Heart left ventricle (tissue), 16 donors: ENCODE measurements around the gene GIMAP4. TPM values are rescaled to one million over a fixed set of nuclear protein-coding genes. Genes with fewer than 3 reads are reported as not detected.
"Not testable (repeated sequence)": the region's sequence is repeated elsewhere in the genome, so short reads cannot be mapped to it uniquely, and the experiment has no call there.

Experiments used
- ATAC-seq, 4 donors: fragments of 200-7000 bp; cut with Tn5 transposase; one replicate each; pipeline ENCODE4 v1.9.1; 2020 to 2022; ENCODE audit warnings: moderate library complexity in 4 of 4, mild to moderate bottlenecking in 3 of 4, moderate number of reproducible peaks in 1 of 4
- DNase-seq, 5 donors: peaks; one replicate each; pipeline ENCODE4 v3.0.0-alpha.2; 2020
- H3K27ac ChIP-seq, 12 donors: fragments of 200-600 bp; sonication (generic) in 4 of 12; one replicate each; pipeline versions ENCODE4 v1.5.0 to v1.8.0; 2016 to 2022; ENCODE audit warnings: mild to moderate bottlenecking in 2 of 12
- H3K27me3 ChIP-seq, 9 donors: fragments of 200-600 bp; sonication (generic) in 2 of 9; one replicate each; pipeline versions ENCODE4 v1.5.1 to v1.8.0; 2016 to 2022; ENCODE audit warnings: mild to moderate bottlenecking in 3 of 9
- H3K36me3 ChIP-seq, 9 donors: fragments of 200-600 bp; sonication (generic) in 2 of 9; one replicate each; pipeline versions ENCODE4 v1.5.0 to v1.8.0; 2018 to 2022; ENCODE audit warnings: mild to moderate bottlenecking in 2 of 9
- H3K4me1 ChIP-seq, 12 donors: fragments of 200-600 bp; sonication (generic) in 4 of 12; one replicate each; pipeline versions ENCODE4 v1.5.0 to v1.8.0; 2016 to 2022; ENCODE audit warnings: mild to moderate bottlenecking in 3 of 12
- H3K4me3 ChIP-seq, 12 donors: fragments of 200-600 bp; sonication (generic) in 4 of 12; one replicate each; pipeline versions ENCODE4 v1.5.0 to v1.8.0; 2017 to 2022; ENCODE audit warnings: mild to moderate bottlenecking in 9 of 12, moderate library complexity in 4 of 12
- H3K9me3 ChIP-seq, 12 donors: fragments of 200-600 bp; sonication (generic) in 4 of 12; one replicate each; pipeline versions ENCODE4 v1.5.0 to v1.8.0; 2016 to 2022; ENCODE audit warnings: mild to moderate bottlenecking in 1 of 12
- CTCF ChIP-seq, 12 donors: fragments of 200-600 bp; sonication (generic) in 4 of 12; IDR thresholded peaks; one replicate each; pipeline versions ENCODE4 v1.5.0 to v1.8.0; 2018 to 2022; ENCODE audit warnings: antibody characterized with exemption in 12 of 12, mild to moderate bottlenecking in 5 of 12
- POLR2A ChIP-seq, 2 donors: fragments of 450-650 bp; IDR thresholded peaks; one replicate each; pipeline ENCODE4 v1.6.1; 2017; ENCODE audit warnings: antibody characterized with exemption in 2 of 2, mild to moderate bottlenecking in 2 of 2, moderate library complexity in 2 of 2
- WGBS, 4 donors: extraction: QIAGEN DNeasy Blood & Tissue Kit in 2 of 4; methylation state at CpG; one replicate each; pipeline versions ENCODE4 v1.1.5 to v1.1.7; 2013 to 2018; 5-methylcytosine and 5-hydroxymethylcytosine counted together
- intact Hi-C, 10 donors: fragments of 100-400 bp; cut with DNase I; formaldehyde crosslinking; loops; one replicate each; pipeline versions ENCODE4 v1.11.1 to v1.14.2; 2022
- polyA plus RNA-seq, 2 donors: library from polyadenylated mRNA; stranded (reverse); fragments of 200-250 nt; gene quantifications; one replicate each; pipeline ENCODE4 v1.2.3, GENCODE V29; 2013
- total RNA-seq, 9 donors: library from RNA; depleted of rRNA in 2 of 9; stranded (reverse); fragments of >200 nt in 2 of 9; fragmentation: NEBNext Ultra II Directional in 3 of 9; extraction: Animal tissue kit (Norgen Biotek cat#: 25700) in 3 of 9; gene quantifications; one replicate each; pipeline versions ENCODE4 v1.1.0 to v1.2.4, GENCODE V29; 2016 to 2023
- donor health status: ischemic (EF 13 %, LVEDD 7.1; RV severe dilation, severe dysfunction).
- donor health status: healthy with polysubstance abuse.
- donor health status: DM: no; HTN: yes; CAD: no.
- donor health status: DM: no; HTN: no; CAD: no.
- donor health status: ischemic (EF 25% LVEDD 6.9; RV normal size, moderate dysfunction).
- donor health status: ischemic (EF 25% LVEDD 5.7; RV mildly dilated, moderate dysfunction).
- donor health status: healthy.
- donor health status: DM: yes; HTN: yes; CAD: no.
- donor health status: ischemic (EF 35%, LVEDD 5.7; RV mildly dilated, moderate dysfunction).
- donor health status: nonischemic (EF 11% LVEDD 7.7; RV severe dilation, severe dysfunction).
- donor health status: DM: yes; HTN: yes; CAD: no.
- donor health status: PGD.
- donor health status: ischemic (EF 29% LVEDD 5.4; RV normal size, mild dysfunction).
- donor health status: nonischemic (EF 23%, LVEDD 6.1; RV moderate dilation, normal function).

Gene GIMAP4
- total and polyA plus RNA-seq, 11 donors: 25.1 to 80.2 (median 35.2) TPM

GRCh38 chr7:150594805-150595204, 27.6 kb downstream of the GIMAP4 start:
- intact Hi-C loops: no loop called here
- peaks cover 0 to 30% (median 0%) of the 10 kb centered on the region in 12 donors for H3K9me3 ChIP-seq
- no peaks in the 10 kb centered on the region for H3K27me3 ChIP-seq
- 75 to 91% (median 87%) methylated on average over 2 of the region's 2 CpGs for WGBS, 4 donors
- DNase-seq: no peak
- no peak for TF ChIP-seq CTCF (IDR thresholded peaks at IDR 0.05)
- TF ChIP-seq POLR2A (IDR thresholded peaks at IDR 0.05): no peak
- peak overlapping the region in 8 of 12 donors; percentile 7 to 62 (median 52) for H3K27ac ChIP-seq
- peaks cover 0 to 14% (median 3%) of the 10 kb centered on the region in 12 donors for H3K4me1 ChIP-seq
- ATAC-seq: no peak
- no peaks in the 10 kb centered on the region for H3K36me3 ChIP-seq
- no peak overlapping the region for H3K4me3 ChIP-seq

GRCh38 chr7:150595361-150595760, 28.2 kb downstream of the GIMAP4 start:
- no peak for DNase-seq
- ATAC-seq: no peak
- TF ChIP-seq POLR2A (IDR thresholded peaks at IDR 0.05): no peak
- no peak for TF ChIP-seq CTCF (IDR thresholded peaks at IDR 0.05)
- Histone ChIP-seq H3K4me1 (peaks cover 0 to 14% (median 3%) of the 10 kb centered on the region in 12 donors), H3K36me3 (no peaks in the 10 kb centered on the region), H3K27me3 (no peaks in the 10 kb centered on the region), H3K27ac (peak overlapping the region in 8 of 12 donors; percentile 7 to 62 (median 54)), H3K9me3 (peaks cover 0 to 30% (median 0%) of the 10 kb centered on the region in 12 donors), H3K4me3 (no peak overlapping the region)
- intact Hi-C loops: no loop called here
- 27 to 77% (median 62%) methylated on average over 2 of the region's 2 CpGs for WGBS, 4 donors

GRCh38 chr7:150603600-150603999, 36.4 kb downstream of the GIMAP4 start:
- H3K4me3 ChIP-seq, DNase-seq, intact Hi-C loops, H3K27me3 ChIP-seq, H3K36me3 ChIP-seq: not testable (repeated sequence)
- Histone ChIP-seq H3K9me3 (peaks cover 0 to 14% (median 0%) of the 10 kb centered on the region in 12 donors), H3K27ac (peak overlapping the region in 10 of 12 donors; percentile 10 to 75 (median 55)), H3K4me1 (peaks cover 0 to 12% (median 0%) of the 10 kb centered on the region in 12 donors)
- peak; percentile 45 to 87 (median 54) for ATAC-seq
- WGBS, 4 donors: 53 to 73% (median 64%) methylated on average over 2 of the region's 2 CpGs

DNA sequence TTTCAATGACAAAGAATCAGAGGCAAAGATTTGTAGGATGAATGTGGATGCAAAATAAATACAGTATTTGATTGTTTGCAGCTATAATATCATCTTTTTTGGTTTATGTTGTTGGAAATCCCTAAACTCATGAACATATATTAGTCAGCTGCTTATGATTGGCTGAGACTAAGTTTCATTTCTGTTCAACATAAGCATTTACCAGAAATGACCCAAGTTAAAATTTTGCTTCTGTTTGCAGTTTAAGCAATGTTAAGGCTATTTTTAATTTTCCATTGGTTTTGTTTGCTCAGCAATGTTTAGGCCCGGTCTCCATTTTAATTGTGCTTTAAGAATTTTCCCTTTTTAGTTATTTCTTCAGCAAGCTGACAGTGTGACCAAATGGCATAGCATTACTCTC, 43.0 kb downstream of the GIMAP4 start:
- peaks cover 0 to 6% (median 0%) of the 10 kb centered on the region in 12 donors for H3K4me1 ChIP-seq
- no peak for DNase-seq
- no peak overlapping the region for H3K4me3 ChIP-seq
- peak overlapping the region in 3 of 12 donors; percentile 37 to 81 (median 39) for H3K27ac ChIP-seq
- H3K36me3 ChIP-seq: no peaks in the 10 kb centered on the region
- no peaks in the 10 kb centered on the region for H3K27me3 ChIP-seq
- TF ChIP-seq POLR2A (IDR thresholded peaks at IDR 0.05) (no peak), CTCF (IDR thresholded peaks at IDR 0.05) (no peak)
- intact Hi-C loops: no loop called here
- ATAC-seq: no peak
- 76 to 92% (median 91%) methylated on average over 1 of the region's 1 CpG for WGBS, 4 donors
- H3K9me3 ChIP-seq: no peaks in the 10 kb centered on the region

DNA sequence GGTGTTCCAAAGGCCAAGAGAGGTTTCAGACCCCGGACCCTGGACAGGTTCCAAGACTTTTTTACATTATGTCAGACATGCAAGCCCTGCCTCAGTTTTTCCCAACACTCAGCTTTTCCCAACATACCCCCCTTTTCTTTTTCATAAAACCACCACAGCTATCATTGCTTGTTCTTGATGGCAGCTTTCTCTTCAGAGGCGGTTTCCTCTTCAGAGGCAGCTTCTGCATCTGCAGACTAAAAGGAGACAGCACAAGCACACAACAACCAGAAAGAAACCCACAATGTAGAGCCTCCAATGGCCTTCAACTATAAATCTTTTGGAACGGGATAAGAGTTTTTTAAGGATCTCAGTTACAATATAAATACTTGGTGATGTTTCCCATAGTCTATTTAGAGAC, 45.7 kb downstream of the GIMAP4 start:
- WGBS, 4 donors: 64 to 91% (median 89%) methylated on average over 3 of the region's 3 CpGs
- no peak overlapping the region for H3K4me3 ChIP-seq
- no peak for ATAC-seq
- H3K27ac ChIP-seq: no peak overlapping the region
- H3K9me3 ChIP-seq: no peaks in the 10 kb centered on the region
- no peak for DNase-seq
- H3K4me1 ChIP-seq: peaks cover 0 to 6% (median 0%) of the 10 kb centered on the region in 12 donors
- intact Hi-C loops: no loop called here
- no peaks in the 10 kb centered on the region for H3K36me3 ChIP-seq
- TF ChIP-seq CTCF (IDR thresholded peaks at IDR 0.05) (no peak), POLR2A (IDR thresholded peaks at IDR 0.05) (no peak)
- H3K27me3 ChIP-seq: no peaks in the 10 kb centered on the region
